HG03064 (cell line): ENCODE measurements around the gene RBKS.
"Not testable (repeated sequence)": the region's sequence is repeated elsewhere in the genome, so short reads cannot be mapped to it uniquely, and the experiment has no call there.

Experiments used
- ATAC-seq: cut with Tn5 transposase; IDR thresholded peaks from one replicate; pipeline ENCODE4 v1.9.1; 2021; ENCODE audit warnings: low read depth; ENCODE audit not compliant: unreplicated experiment

RBKS gene

DNA sequence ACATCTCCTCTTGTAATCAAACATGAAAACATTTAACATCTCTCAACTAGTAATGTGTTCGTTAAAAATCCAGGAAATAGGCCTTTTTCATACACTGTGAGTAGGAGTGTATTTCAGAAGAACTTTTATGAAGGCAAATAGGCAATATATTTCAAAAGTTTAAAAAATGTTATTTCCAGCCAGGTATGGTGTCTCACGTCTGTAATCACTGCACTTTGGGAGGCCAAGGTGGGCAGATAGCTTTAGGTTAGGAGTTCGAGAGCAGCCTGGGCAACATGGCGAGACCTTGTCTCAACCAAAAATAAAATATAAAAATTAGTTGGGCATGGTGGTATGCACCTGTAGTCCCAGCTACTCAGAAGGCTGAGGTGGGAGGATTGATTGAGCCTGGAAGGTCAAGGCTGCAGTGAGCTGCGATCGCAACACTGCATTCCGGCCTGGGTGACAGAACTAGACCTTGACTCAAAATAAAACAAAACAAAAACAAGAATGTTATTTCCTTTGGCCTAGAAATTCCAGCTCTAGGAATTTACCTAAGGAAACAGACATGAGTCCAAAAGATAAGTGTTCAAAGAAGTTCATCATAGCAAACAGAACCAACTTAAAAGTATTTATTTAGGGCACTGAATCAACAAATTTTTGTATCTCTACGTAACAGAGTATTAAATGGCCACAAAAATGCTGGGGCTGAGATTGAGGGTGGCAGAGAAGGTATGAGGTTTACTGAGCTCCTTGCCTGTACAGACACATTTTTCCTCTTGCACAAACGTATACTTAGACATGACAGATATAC is 14.9 kb downstream of the RBKS start:
- no peak for ATAC-seq

DNA sequence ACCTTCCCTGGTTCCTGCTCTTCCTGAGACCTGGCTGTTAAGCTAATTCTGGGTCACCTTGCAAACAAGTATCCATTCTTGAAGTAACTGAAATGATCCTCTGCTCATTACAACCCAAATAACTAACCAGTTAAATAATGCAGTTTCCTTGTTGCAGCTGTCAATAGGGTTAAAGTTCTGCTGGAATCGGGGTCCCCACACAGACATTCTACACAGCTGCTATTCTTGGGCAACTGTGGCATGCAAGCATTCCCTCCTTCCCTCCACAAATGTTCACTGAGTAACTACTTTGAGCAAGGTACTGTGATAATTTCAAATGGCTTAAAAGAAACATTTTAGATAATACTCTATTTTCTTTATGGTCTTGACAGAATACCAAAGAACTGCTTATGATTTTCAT is 17.1 kb downstream of the RBKS start:
- no peak for ATAC-seq

DNA sequence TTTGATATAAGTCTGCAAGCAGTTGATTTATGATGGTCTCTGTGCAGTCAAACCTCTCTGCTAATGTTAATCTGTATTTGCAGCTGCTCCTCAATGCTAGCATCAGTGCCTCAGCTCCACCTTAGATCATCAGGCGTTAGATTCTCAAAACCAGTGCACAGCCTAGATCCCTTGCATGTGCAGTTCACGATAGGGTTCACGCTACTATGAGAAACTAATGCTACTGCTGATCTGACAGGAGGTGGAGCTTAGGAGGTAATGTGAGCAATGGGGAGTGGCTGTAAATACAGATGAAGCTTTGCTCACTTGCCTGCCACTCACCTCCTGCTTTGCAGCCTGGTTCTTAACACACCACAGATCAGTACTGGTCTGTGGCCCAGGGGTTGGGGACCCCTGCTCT is 18.4 kb downstream of the RBKS start:
- no peak for ATAC-seq

GRCh38 chr2:27870724-27871123 is 19.5 kb downstream of the RBKS start:
- ATAC-seq, result no peak

GRCh38 chr2:27869763-27870162 is 20.4 kb downstream of the RBKS start:
- ATAC-seq, result no peak

GRCh38 chr2:27866237-27866636 is 23.9 kb downstream of the RBKS start:
- no peak for ATAC-seq

GRCh38 chr2:27863955-27864354 is 26.2 kb downstream of the RBKS start:
- ATAC-seq, result not testable (repeated sequence)

DNA sequence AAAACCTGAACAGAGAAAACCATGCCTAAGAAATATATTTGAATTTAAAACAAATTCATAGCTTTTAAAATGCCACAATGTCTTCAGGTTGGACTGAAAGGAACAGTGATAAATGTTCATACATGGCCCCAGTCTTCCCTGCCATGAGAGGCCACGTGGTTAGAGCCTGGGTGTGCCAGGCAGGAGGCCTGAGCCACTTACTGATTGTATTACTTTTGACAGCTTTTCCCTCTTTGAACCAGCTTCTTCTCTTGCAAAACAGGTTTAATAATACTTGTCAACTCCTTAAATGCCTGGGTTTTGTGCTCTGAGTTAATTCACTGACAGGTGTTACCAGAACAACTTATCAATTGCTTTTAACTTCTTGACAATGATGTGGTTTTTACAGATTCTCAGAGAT is 27.0 kb downstream of the RBKS start:
- ATAC-seq, result no peak

- ATAC-seq, result no peak
Observed at GRCh38 chr2:27860111-27860510, 30.1 kb downstream of the RBKS start.

DNA sequence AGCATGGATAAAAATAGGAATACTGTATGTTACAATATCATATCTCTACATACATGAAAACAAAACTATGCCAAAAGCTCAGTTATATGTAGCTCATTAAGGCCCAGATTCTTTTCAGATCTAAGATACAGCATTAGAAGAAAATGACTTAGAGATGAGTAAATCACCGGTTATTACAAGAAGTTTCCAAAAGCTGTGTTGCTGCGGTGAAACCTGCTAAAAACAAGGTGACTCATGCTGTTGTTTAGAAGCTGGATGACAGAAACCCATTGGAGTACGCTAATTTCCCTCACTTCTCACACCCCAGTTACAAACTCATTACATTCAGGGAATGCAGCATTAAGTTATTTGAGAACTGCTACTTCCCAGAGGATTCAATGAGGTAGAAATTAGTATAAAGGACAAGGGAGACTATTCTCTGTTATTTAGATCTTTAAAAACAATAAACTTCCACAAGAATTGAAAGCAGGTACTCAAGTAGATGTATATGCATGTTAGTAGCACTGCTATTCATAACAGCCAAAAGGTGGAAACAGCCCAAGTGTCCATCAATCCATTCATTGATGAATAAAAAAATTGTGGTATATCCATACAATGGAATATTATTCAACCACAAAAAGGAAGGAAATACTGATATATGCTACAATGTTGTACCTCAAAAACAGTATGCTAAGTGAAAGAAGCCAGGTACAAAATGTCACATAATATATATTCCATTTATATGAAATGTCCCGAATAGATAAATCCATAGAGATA is 32.6 kb downstream of the RBKS start:
- no peak for ATAC-seq

GRCh38 chr2:27856956-27857355 is 33.2 kb downstream of the RBKS start:
- no peak for ATAC-seq

- ATAC-seq, result no peak
Observed at GRCh38 chr2:27856386-27856785, 33.8 kb downstream of the RBKS start.

- ATAC-seq, result no peak
Observed at GRCh38 chr2:27855476-27855875, 34.7 kb downstream of the RBKS start.

DNA sequence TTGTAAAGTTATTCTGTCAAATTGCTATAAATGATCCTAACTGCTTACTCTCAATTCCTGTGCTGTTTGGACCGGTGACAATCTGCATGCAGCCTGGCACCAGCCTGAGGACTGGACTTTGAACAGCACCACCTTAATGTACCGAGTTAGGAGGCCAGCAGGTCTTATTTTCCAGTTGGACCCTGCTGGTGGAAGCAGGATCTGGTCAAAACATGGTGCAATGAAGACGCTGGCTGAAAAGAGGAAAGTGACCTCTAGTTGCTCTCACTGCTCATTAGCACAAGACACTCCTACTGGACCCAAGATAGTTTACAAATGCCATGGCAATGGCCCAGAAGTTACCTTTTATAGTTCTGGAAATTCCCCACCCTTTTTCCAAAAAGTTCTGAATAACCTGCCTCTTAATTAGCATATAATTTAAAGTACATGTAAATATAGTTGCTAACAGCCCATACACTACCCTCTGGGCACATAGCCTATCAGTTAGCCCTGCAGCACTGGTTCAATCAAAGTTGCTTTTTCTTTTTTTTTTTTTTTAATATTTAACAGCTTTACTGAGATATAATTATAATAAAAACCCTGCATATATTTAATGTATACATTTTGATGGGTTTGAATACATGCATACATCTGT is 35.8 kb downstream of the RBKS start:
- ATAC-seq, result no peak

GRCh38 chr2:27852691-27853090 is 37.5 kb downstream of the RBKS start:
- no peak for ATAC-seq

DNA sequence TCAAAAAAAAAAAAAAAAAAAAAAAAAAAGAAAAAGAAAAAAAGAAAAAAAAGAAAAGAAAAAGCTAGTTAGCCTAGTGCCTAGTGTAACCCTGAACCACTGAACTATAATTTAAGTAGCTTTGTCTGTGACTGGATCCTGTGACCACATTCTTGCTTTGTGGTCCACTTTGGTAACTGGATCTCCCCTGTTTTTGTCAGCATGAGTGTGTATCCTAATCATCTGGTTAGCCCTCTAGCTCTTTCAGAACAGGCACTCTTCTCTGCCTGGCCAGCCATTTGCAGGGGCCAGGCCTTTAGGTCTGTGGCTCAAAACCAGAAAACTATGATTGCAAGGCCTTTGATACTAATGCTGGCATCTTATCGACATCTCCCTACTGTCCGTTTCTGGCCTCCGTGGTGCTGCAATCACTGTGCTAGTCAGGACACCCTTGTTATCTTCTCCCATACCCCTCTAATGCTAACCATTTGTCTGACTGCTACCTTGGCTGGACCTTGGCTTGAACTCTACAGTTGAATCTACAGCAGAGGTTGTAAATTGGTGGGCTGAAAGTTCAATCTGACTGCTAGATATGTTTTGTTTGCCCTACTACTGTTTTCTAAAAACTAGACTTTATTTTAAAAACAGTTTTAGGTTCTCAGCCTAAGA is 40.5 kb downstream of the RBKS start:
- ATAC-seq, result no peak

- no peak for ATAC-seq
Observed at GRCh38 chr2:27847333-27847732, 42.9 kb downstream of the RBKS start.

GRCh38 chr2:27844821-27845255 is 45.3 kb downstream of the RBKS start:
- ATAC-seq, result no peak

GRCh38 chr2:27843992-27844391 is 46.2 kb downstream of the RBKS start:
- no peak for ATAC-seq

GRCh38 chr2:27842894-27843293 is 47.3 kb downstream of the RBKS start:
- ATAC-seq, result no peak

GRCh38 chr2:27839022-27839618 is 51.1 kb downstream of the RBKS start:
- no peak for ATAC-seq
